ENCODE measurements around the gene CAMTA1. TPM values are rescaled to one million over a fixed set of nuclear protein-coding genes. Genes with fewer than 3 reads are reported as not detected.

CAMTA1 gene
- total RNA-seq, 1 donor: 19.9 TPM

DNA sequence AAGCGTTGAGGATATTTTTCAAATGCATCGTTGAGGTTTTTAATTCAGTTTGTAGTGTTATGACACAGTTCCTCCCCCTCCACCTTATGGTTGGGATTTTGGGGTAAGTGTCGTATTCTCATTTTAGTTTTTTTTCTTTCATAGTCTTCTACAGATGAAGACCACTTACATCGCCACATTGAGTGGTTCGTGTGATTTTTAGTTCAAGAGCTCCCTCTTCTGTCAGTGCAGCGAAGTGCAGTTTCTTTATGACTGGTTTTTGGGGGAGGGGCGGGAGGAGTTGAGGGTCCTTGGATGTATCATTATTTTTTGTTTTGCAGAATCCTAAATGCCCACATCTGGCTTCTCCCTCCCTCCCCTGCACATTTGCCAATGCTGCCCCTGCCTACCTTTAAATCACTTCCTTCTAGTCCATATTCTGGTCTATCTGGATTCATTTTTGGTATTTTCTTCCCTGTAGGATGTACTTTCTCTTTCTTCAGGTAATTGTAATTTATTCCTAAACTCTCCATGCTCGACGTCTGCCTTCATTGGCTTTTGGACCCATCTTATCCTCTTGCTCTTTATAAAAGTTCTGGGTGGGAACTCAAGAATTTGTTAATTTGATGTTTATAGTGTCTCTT lies 433.1 kb downstream of the CAMTA1 start:
- peak in 2 of 3 donors; percentile 59 to 83 for DNase-seq (ENCODE audit: low read depth in 2 of 3, low spot score in 2 of 3)

DNA sequence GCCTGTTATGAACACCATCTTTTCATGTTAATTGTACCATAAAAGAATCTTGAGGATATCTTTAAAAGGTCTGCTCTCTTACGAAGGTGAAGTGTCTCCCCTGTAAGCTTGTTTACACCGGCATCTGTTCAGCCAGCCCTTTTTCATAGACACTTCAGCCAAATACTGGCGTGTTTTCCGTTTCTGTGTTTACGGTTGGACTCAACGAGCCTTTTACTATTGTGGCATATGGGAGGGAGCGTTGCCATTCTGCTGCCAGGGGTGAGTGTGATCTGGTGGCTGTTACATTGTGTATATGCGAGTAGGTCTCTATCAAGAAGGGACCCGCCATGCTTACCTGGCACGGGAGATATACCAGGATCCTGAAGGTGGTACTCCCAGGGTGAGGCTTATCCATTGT lies 433.8 kb downstream of the CAMTA1 start:
- no peak for DNase-seq (ENCODE audit: low read depth in 2 of 3, low spot score in 2 of 3)

DNA sequence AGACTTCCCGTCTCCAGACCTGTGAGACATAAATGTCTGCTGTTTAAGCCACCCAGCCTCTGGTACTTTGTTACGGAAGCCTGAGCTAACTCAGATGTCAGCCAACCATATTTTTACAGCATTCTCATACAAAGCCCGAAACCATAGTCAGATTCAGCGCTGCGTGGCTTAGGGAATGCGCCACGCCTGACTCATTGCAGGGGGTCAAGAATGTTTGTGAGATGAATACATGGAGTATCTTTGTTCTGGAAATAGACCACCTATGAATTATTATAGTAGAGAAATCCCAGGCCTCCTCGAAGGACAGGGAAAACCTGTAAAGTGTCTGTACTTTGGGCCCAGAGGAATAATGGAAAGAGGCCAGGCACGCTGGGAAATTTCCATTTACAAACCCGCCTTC lies 434.8 kb downstream of the CAMTA1 start:
- no peak for DNase-seq (ENCODE audit: low read depth in 2 of 3, low spot score in 2 of 3)

DNA sequence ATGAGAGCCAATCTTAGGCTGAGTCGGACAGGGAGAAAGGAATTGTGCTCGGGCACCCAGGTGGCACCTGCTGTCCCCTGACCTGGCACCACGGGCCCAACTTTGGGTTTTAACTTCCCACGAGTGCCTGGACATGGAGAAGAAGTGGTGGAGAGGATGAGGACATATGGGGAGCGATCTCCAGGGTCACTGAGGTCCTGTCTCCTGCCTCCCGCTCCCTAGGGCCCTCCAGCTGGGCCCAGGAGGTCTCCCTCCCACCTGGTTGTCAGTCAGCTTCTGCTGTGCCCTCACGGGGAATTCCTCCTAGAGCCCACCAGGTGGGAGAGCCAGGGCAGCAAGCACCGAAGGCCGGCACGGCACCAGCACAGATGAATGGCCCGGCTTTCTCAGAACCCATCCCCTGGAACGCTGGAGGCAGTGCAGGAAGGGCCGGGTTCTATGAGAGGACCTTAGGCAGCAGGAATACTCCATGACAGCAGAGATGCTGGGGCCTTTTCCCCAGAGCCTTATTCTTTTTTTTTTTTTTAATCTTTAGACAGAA lies 435.5 kb downstream of the CAMTA1 start:
- DNase-seq (ENCODE audit: low read depth in 2 of 3, low spot score in 2 of 3): no peak

DNA sequence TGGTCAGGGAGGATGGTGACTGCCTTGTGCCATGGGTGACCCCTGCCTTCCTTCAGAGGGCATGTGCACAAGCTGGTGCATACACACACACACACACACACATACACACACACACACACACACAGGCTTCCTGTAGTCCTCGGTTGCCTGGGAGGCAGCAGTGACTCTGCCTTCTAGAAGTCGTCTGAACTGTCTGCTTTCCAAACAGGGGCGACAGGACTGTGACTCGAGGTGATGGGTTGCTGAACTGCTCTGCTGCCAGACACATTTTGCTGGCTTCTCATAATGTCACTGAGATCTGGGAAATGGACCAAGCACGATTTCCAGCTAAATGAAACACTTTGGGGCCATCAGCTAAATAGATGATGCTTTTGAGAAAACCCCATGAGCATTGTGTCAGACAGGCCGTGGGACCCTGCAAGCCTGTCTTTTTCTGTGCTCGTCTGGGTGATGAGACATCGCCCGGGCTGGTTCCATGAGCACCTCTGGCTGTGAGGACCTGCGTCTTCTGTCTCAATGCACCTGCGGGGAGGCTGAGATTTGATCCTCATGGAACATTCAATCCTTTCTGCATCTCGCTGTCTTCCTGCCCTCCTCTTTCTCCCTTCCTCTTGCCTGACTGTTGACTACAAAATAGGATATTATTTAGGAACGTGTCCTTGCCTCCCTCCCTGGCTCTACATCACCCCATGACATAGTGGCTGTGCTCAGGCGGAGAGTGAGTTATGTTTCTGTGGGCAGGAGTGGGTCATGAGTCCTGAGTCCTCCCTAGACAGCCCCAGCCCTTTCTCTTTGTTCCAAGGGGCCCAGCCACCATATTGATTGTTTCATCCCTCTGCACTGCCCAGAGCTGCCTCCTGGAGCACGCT lies 436.8 kb downstream of the CAMTA1 start:
- DNase-seq (ENCODE audit: low read depth in 2 of 3, low spot score in 2 of 3): peak in 2 of 3 donors; percentile 23 to 46

DNA sequence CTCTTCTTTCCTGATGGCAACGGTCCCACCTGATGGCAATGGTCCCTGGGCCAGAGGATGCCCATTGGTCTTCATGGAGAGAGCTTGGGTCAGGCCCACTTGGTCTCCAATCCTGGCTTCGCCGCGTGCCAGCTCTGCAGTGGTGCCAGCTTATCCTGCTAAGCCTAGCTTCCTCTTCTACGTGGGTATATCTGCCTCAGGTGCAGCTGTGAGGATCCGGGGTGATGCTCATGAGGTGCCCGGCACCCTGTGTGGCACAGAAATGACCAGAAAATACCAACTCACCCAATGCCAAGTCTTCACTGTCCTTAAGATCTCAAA lies 437.4 kb downstream of the CAMTA1 start:
- no peak for DNase-seq (ENCODE audit: low read depth in 2 of 3, low spot score in 2 of 3)

DNA sequence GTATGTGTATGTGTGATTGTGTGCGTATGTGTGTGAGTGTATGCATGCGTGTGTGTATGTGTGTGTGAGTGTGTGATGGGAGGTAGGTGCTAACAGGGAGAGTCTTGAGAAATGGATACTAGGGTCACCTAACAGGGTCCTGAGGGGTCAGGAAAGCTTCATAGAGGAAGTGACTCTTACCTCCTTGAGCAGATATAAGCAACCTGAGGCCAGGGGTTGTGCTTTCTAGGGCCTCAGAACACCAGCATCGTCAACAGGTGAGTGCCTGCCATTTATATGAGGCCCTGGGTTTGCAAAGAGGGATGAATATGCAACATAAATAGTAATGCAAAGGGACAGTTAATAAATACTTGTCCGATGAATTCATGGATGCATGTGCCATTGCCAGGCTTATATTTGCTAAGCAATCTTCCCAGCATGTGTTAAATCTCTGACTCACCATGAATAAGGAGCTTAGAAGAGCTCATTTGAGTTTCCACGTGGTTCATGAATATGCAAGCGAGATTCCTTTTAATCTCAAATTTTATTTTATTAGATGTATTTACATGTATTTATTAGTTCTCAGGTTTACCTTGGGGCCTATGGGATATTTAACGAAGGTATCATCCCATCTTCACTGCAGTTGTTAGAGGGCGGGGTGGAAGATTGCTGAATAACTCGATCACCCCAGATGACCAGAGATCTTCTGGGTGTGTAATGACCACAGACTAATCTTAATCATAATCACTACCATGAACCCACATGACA lies 438.3 kb downstream of the CAMTA1 start:
- DNase-seq (ENCODE audit: low read depth in 2 of 3, low spot score in 2 of 3): no peak

DNA sequence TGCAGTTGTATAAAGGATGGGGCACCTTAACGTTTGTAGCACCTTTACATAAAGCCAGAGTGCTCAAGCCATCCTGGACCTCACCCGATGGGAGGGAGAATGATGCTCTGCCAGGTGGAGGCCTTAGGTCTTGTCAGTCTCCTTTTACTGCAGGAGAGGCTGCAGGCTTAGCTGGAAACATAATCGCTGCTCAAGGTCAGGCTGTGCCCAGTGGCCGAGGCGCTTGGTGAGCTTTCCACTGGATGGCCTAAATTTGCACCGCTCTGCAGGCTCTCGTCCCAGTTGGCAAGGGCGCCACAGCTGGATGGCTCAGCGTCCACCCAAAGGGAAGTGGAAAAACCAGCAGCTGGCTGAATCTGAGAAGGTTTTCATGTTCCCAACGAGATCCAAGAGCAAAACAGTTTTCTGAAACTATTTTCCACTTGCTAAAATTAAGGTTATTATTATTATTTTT lies 438.9 kb downstream of the CAMTA1 start:
- no peak for DNase-seq (ENCODE audit: low read depth in 2 of 3, low spot score in 2 of 3)

DNA sequence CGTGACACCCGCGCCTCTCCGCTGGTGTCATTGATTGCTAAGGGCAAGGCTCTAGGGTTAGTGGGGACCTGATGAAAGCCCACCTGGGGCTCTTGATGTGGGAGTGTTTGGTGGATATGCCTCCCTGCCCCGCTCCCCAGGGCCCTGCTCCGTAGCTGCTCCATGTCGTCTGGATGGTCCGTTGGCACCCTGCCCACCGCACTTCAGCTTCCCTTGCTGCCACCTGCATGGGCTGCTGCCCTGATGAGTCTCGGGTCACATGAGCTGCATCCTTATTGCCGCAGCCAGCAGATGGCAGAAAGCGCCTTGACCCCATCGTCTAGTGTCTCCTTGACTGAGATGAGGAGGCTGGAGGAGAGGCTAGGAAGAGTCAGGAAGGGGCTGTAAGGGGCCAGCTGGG lies 439.4 kb downstream of the CAMTA1 start:
- DNase-seq (ENCODE audit: low read depth in 2 of 3, low spot score in 2 of 3): peak in 1 of 3 donors; percentile 31

DNA sequence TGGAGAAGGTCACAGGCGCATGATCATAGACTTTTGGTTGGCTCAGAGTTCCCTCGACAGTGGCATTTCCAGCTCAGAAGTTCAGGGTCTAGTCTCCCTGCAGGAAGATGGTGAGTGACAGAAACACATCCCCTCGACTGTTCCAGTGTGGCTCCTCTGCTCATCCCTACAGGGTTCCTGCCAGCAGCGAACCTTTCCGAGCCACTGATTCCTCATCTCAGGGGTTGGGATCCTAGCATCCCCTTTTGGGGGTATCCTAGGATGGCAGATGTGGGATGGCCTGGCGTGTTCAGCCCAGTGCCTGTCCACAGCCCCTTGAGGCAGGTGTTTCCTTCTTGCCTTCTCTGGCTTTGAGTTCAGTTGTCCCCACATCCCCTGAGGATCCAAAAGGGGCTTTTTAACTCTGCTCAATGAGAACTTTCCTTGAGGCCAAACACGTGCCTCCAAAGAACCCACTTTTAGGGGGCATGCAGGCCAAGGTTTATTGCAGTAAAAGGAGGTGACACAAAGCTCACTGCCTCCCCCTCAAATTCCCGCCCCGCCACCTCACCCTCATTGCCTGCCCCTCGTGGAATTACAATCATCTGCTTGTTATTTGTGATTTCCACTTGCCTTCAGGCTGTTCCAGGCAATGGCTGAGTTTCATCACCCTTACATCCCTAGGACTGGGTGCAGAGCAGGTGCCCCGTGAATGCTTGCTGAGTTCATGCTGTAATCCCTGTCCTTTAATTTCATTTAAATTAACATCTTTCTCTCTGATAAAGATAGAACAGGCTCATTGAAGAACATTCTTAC lies 440.7 kb downstream of the CAMTA1 start:
- DNase-seq (ENCODE audit: low read depth in 2 of 3, low spot score in 2 of 3): no peak

DNA sequence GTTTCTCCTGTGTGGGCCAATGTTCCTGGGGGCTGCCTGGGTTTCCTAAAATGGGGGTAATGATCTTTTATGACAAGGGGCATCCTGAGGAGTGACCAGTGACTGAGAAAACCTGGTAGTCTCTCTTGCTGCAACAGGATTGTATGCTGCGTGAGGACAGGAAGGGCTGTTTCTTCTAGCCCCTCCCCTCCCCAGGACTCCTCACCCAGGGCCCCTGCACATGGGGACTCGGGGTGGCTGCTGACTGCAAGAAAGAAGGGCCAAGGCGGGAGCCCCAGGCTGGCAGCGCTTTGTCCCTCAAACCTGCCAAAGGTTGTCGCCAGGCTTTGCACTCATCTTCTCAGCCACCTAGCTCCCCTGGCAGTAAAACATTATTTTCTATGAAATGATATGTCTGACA lies 442.4 kb downstream of the CAMTA1 start:
- DNase-seq (ENCODE audit: low read depth in 2 of 3, low spot score in 2 of 3): no peak

DNA sequence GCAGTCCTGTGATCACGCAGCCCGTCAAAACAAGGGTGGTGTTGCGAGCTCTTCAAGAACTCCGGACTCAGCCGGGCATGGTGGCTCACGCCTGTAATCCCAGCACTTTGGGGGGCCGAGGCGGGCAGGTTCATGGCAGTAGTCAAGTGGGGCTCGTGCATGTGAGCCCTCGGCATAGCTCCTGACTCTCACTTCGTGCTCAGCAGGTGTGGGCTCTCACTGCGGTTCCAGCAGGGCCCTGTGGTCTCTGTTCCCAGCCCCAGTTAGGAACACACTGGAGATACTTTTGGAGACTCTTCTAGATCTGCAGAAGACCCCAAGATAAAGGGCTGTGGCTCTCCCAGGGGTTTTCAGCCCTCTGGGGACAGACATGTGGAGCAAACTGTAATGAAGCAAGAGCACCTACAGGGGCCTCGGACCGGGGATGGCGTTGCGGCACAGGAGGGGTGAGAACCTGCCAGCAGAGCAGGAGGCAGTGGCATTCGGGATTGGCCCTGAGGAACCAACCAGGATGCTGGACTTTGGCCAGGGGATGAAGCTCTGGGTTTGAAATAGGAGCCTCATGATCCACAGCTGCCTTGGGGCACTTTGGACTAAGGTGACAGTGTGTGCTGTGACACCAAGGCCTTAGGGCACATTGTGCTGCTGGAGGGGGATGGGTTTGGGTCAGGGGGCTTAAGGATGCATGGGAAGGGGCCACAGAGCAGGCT lies 443.2 kb downstream of the CAMTA1 start:
- no peak for DNase-seq (ENCODE audit: low read depth in 2 of 3, low spot score in 2 of 3)

DNA sequence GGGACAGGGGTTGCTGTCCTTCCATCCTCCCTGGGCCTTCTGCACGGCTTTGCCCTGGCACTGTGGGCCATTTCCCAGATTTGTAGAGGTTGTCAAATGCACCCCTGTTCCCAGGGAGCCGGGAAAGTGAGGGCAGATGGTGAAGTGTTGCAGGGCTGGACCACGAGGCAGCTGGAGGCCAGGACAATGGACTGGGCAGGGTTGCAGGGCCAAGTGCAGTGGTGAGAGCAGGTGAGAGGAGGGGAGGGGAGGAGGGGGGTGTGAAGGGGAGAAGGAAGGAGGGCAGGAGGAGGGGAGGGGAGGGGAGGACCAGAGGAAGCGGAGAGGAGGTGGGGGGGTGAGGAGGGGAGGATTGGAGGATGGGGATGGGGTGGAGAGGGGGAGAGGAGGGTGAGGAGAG lies 443.9 kb downstream of the CAMTA1 start:
- no peak for DNase-seq (ENCODE audit: low read depth in 2 of 3, low spot score in 2 of 3)

DNA sequence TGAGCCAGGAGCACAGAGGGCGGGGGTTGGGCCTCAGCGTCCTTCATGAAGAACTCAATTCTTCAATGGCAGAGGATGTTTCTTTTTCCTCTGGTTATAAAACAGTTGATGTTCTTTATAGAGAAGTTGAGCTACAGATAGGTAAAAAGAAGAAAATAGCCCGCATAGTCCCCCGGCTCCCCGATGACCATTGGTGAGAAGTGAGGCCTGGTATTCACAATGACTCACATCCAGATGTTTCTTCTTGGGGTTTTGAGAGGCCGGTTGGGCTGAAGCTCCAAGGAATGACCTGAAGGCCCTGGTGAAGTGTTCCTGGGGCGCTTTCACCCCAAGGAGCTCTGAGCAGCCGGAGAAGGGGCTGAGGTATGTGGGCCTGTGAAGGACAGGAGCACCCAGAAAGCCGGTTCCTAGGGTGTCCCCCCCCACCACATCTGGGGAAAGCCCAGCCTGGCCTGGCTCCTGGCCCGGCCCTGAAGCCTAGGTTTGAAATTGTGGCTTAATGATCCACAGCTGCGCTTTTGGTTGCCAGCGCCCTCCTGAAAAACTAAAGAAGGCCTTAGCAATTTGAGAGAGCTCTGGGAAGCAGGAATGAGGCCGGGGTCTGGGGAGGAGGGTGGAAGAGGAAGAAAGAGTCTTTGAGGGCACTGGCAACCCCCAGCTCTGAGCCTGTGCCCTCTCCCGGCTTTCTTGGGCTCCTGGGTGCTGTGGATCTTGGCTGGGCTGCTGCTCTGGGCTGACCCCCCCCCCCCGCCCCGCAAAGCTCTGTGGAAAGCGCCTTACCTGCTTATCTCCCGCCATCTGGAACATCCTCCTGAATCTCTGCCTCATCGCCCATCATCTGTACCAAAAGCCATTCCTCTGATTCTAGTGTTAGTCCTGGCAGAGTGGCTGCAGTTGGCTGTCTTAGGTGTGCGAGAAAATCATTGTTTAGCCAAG lies 444.7 kb downstream of the CAMTA1 start:
- DNase-seq (ENCODE audit: low read depth in 2 of 3, low spot score in 2 of 3): no peak

DNA sequence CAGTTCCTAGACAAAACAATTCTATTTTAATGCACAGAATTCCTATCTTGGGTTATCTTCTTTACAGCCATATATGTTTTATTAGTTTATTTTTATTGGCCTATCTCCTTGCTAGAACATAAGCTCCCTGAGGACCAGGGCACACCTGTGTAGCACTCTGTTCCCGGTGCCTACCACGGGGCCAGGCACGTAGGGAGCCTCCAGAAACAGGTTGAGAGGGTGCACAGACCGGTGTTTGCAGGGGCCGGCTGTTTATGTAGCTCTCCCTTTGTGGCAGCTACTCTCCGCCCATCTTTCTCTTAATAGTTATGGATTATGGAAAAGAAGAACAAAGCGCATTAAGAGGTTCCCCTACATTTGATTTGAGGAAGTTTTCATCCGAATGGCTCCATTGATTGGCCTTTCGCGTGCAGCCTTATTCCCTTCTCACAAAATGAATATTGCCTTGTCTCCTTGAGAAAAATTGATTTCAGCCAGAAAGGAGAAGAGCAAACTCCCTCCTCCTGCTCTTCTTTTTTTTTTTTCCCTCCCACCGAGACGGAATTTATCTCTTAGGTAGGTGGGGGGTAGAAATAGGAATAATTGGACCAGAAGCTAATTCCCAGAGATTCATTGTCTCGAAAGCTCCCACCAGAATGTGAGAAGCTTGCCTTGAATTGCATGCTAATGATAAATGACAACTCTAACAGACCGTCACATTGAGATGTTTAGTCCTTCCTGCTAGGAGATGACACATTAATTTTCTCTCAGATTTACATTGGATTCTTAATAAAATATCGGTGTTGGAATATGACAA lies 447.4 kb downstream of the CAMTA1 start:
- DNase-seq (ENCODE audit: low read depth in 2 of 3, low spot score in 2 of 3): no peak

DNA sequence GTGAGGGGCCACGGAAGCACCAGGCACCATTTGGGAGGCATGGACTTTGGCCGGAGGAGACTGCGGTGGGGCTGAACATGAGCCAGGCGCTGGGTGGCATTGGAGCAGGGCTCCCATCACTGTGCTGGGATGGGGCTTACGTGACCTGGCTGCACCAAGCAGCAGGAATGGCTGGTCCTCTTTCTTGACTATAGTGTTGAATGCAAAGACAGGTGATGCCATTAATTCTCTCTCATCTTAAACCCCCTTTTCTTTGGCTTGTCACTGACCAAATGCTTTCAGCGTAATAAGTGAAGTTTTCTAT lies 447.9 kb downstream of the CAMTA1 start:
- no peak for DNase-seq (ENCODE audit: low read depth in 2 of 3, low spot score in 2 of 3)

DNA sequence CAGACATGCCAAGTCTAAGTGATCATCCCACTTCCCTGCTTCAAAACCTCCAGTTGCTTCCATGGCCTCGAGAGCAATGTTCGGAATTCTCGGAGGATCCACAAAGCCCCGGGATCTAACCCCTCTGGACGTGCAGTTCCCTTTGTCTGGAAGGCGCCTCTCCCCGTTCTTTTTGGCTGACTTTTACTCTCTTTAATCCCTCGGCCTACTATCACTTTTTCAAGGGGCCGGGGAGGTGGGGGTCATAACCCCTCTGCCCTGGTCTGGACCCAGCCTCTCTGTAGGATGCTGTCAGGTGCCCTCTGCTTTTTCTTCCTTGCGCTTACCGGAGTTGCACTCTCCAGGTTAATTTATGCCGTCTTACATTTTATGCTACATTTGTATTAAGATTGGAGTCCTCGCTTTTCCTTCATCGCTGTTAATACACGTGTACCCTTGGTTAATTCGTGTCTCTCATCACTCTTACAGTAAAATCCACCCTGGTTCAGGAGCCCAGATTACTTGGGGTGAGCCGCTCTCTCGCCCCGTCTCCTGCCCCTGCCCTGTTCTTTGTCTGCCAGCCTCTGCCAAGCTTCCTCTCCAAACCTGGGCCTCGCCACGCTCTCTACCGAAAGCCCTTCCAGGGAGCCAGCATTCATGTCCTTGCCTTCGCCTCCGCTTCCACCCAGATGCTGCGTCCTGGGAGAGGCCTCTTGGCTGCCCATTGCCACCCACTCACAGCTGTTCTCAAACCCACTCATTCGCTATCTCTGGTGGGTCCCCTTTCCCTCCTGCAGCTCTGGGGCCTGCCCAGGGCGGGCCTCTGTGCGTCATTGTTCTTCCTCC lies 448.6 kb downstream of the CAMTA1 start:
- DNase-seq (ENCODE audit: low read depth in 2 of 3, low spot score in 2 of 3): no peak

DNA sequence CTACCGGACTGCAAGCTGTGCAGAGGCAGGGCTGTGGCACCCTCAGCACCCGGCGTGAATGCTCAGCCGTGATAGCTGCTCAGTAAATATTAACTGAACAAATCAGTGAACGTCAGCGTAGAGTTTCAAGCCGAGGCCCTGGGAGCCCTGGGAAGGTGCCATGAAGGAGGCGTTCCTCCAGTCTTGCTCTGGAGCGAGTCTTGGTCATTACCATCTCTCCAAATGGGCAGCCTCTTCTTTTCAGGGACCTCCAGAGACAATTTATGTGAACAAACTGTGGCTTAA lies 449.2 kb downstream of the CAMTA1 start:
- DNase-seq (ENCODE audit: low read depth in 2 of 3, low spot score in 2 of 3): no peak
